WTC11 (cell line): ENCODE data around the gene ANKRD50. TPM values are rescaled to one million over a fixed set of nuclear protein-coding genes. Genes with fewer than 3 reads are reported as not detected.

ENCODE experiments used
- ATAC-seq: fragments of 200-7000 bp; cut with Tn5 transposase; 2 replicates; pipeline ENCODE4 v1.10.0; 2021; ENCODE audit warnings: mild to moderate bottlenecking, moderate library complexity
- CTCF ChIA-PET: fragments of 300-600 bp; sonication (Branson Sonifier 250); formaldehyde crosslinking; loops from one replicate; lab custom pipeline; 2021; ENCODE audit warnings: antibody characterized with exemption; lab: Charles Lee
- POLR2A ChIA-PET: fragments of 350-600 bp; sonication (Branson Sonifier 250); formaldehyde crosslinking; loops from one replicate; lab custom pipeline; 2021; ENCODE audit warnings: antibody characterized with exemption; lab: Charles Lee
- DNase-seq: peaks from one replicate; pipeline ENCODE4 v3.0.0; 2021; ENCODE audit warnings: low spot score
- H3K27ac Mint-ChIP-seq: 2 replicates; pipeline ENCODE4 v1.8.0; 2021; ENCODE audit warnings: mixed read lengths
- H3K27me3 Mint-ChIP-seq: 2 replicates; pipeline ENCODE4 v1.8.0; 2021; ENCODE audit warnings: low read depth, mild to moderate bottlenecking, moderate library complexity, mixed read lengths
- H3K36me3 Mint-ChIP-seq: 2 replicates; pipeline ENCODE4 v1.8.0; 2021; ENCODE audit warnings: mixed read lengths
- H3K4me1 Mint-ChIP-seq: 2 replicates; pipeline ENCODE4 v1.8.0; 2022; ENCODE audit warnings: mixed read lengths
- H3K4me3 Mint-ChIP-seq: 2 replicates; pipeline ENCODE4 v1.8.0; 2021; ENCODE audit warnings: mild to moderate bottlenecking, moderate library complexity, mixed read lengths
- H3K9me3 Mint-ChIP-seq: 2 replicates; pipeline ENCODE4 v1.8.0; 2021; ENCODE audit warnings: mixed read lengths
- ARID4B ChIP-seq: sonication (generic); formaldehyde crosslinking; IDR thresholded peaks from 2 replicates; pipeline ENCODE4 v1.8.0; 2023; ENCODE audit warnings: missing genetic modification reagents, mild to moderate bottlenecking, borderline replicate concordance
- ATF3 ChIP-seq: sonication (generic); formaldehyde crosslinking; conservative IDR thresholded peaks from 2 replicates; pipeline ENCODE4 v1.8.1; 2022; ENCODE audit warnings: mild to moderate bottlenecking, missing genetic modification reagents
- CBFB ChIP-seq: sonication (generic); formaldehyde crosslinking; IDR thresholded peaks from 2 replicates; pipeline ENCODE4 v1.8.1; 2022; ENCODE audit warnings: mild to moderate bottlenecking, low read depth, missing genetic modification reagents
- CDX4 ChIP-seq: fragments of 250-450 bp; sonication (Bioruptor Pico); IDR thresholded peaks from 2 replicates; pipeline ENCODE4 v1.9.0; 2021; ENCODE audit warnings: moderate library complexity, mild to moderate bottlenecking, inconsistent platforms, borderline replicate concordance
- HMGA2 ChIP-seq: fragments of 250-450 bp; sonication (Bioruptor Pico); IDR thresholded peaks from 2 replicates; pipeline ENCODE4 v1.4.0; 2021; ENCODE audit warnings: mild to moderate bottlenecking, moderate library complexity
- IRF1 ChIP-seq: sonication (generic); formaldehyde crosslinking; IDR thresholded peaks from 2 replicates; pipeline ENCODE4 v1.8.0; 2023; ENCODE audit warnings: missing genetic modification reagents
- MXD4 ChIP-seq: fragments of 250-450 bp; sonication (Bioruptor Pico); IDR thresholded peaks from 2 replicates; pipeline ENCODE4 v1.8.0; 2021; ENCODE audit warnings: mild to moderate bottlenecking, moderate library complexity, borderline replicate concordance
- NFE2L1 ChIP-seq: sonication (generic); formaldehyde crosslinking; IDR thresholded peaks from 2 replicates; pipeline ENCODE4 v1.8.1; 2023; ENCODE audit warnings: missing genetic modification reagents
- NFYB ChIP-seq: sonication (generic); formaldehyde crosslinking; conservative IDR thresholded peaks from 2 replicates; pipeline ENCODE4 v1.8.0; 2022; ENCODE audit warnings: low read depth, missing genetic modification reagents
- PRDM15 ChIP-seq: sonication (generic); formaldehyde crosslinking; IDR thresholded peaks from 2 replicates; pipeline ENCODE4 v1.8.0; 2022; ENCODE audit warnings: missing genetic modification reagents
- PRRX2 ChIP-seq: fragments of 250-450 bp; sonication (Bioruptor Pico); IDR thresholded peaks from 2 replicates; pipeline ENCODE4 v1.8.0; 2021; ENCODE audit warnings: mild to moderate bottlenecking
- SMAD4 ChIP-seq: sonication (generic); formaldehyde crosslinking; IDR thresholded peaks from 2 replicates; pipeline ENCODE4 v1.8.0; 2022; ENCODE audit warnings: mild to moderate bottlenecking, missing genetic modification reagents
- TCF7 ChIP-seq: sonication (generic); formaldehyde crosslinking; IDR thresholded peaks from 2 replicates; pipeline ENCODE4 v1.8.0; 2022; ENCODE audit warnings: mild to moderate bottlenecking, low read depth, missing genetic modification reagents, moderate library complexity
- ZBTB21 ChIP-seq: sonication (generic); formaldehyde crosslinking; IDR thresholded peaks from 2 replicates; pipeline ENCODE4 v1.8.1; 2023; ENCODE audit warnings: mild to moderate bottlenecking, missing genetic modification reagents, borderline replicate concordance
- ZNF121 ChIP-seq: sonication (generic); formaldehyde crosslinking; IDR thresholded peaks from 2 replicates; pipeline ENCODE4 v1.8.0; 2023; ENCODE audit warnings: missing genetic modification reagents
- ZNF138 ChIP-seq: sonication (generic); formaldehyde crosslinking; conservative IDR thresholded peaks from 2 replicates; pipeline ENCODE4 v1.8.1; 2022; ENCODE audit warnings: mild to moderate bottlenecking, moderate library complexity, missing genetic modification reagents
- ZNF396 ChIP-seq: fragments of 250-450 bp; sonication (Bioruptor Pico); IDR thresholded peaks from 2 replicates; pipeline ENCODE4 v1.8.0; 2021; ENCODE audit warnings: mild to moderate bottlenecking, moderate library complexity, borderline replicate concordance
- ZNF532 ChIP-seq: fragments of 250-450 bp; sonication (Bioruptor Pico); IDR thresholded peaks from 2 replicates; pipeline ENCODE4 v1.9.0; 2021; ENCODE audit warnings: mild to moderate bottlenecking, borderline replicate concordance
- total RNA-seq: library from RNA; stranded (reverse); gene quantifications from 3 replicates; pipeline ENCODE4 v1.2.3, GENCODE V29; 2021

ANKRD50 gene
- total RNA-seq, 1 experiment from 2014 or later = 18.4 TPM

- H3K4me1 Mint-ChIP-seq = peaks cover 33% of the 10 kb centered on the region
Measured at GRCh38 chr4:124743711-124744110, 31.2 kb upstream of the ANKRD50 start.

More at GRCh38 chr4:124743711-124744110, 31.2 kb upstream of the ANKRD50 start:
- H3K27me3 Mint-ChIP-seq = no peaks in the 10 kb centered on the region
- H3K27ac Mint-ChIP-seq = no peak overlapping the region
- CTCF ChIA-PET = no interaction called here
- TF ChIP-seq PRDM15 (CRISPR knock-in tag) (no peak), PRRX2 (no peak), ZNF532 (CRISPR knock-in tag) (no peak), CDX4 (CRISPR knock-in tag) (no peak), TCF7 (CRISPR knock-in tag) (no peak), ZNF396 (CRISPR knock-in tag) (no peak), ZNF138 (CRISPR knock-in tag) (no peak), HMGA2 (CRISPR knock-in tag) (no peak), NFE2L1 (CRISPR knock-in tag) (no peak), CBFB (no peak), ARID4B (CRISPR knock-in tag) (no peak), ZNF121 (no peak), SMAD4 (no peak), IRF1 (CRISPR knock-in tag) (no peak), ATF3 (no peak), NFYB (CRISPR knock-in tag) (no peak), MXD4 (CRISPR knock-in tag) (no peak), ZBTB21 (CRISPR knock-in tag) (no peak)
- POLR2A ChIA-PET = no interaction called here
- H3K4me3 Mint-ChIP-seq = no peak overlapping the region
- H3K9me3 Mint-ChIP-seq = no peaks in the 10 kb centered on the region
- ATAC-seq (no peak), DNase-seq (no peak)
- H3K36me3 Mint-ChIP-seq = no peaks in the 10 kb centered on the region
